ENCODE data around the gene EID2. TPM values are rescaled to one million over a fixed set of nuclear protein-coding genes. Genes with fewer than 3 reads are reported as not detected.

Gene EID2
- polyA plus RNA-seq, 1 donor (not counting 4 experiments of a cell fraction or from before 2014, with no cell fraction given): 12.9 TPM

- H3K9me1 ChIP-seq (ENCODE audit: control insufficient read depth, extremely low read depth, insufficient read depth, low read length): no peaks in the 10 kb centered on the region
- no peaks in the 10 kb centered on the region for H3K79me2 ChIP-seq (ENCODE audit: control insufficient read depth, insufficient read depth, low read length)
- H2AFZ ChIP-seq (ENCODE audit: control insufficient read depth, low read length): no peak overlapping the region
- no peak overlapping the region for H3K9ac ChIP-seq (ENCODE audit: control insufficient read depth, extremely low read depth, insufficient read depth, low read length)
- no peak overlapping the region for H3K27ac ChIP-seq (ENCODE audit: control insufficient read depth, insufficient read depth, low read length)
- no peak overlapping the region for H3K4me2 ChIP-seq (ENCODE audit: control insufficient read depth, extremely low read depth, insufficient read depth, low read depth, low read length)
- dilution Hi-C loops (cut with MboI; ENCODE audit: extremely low pct_ligation_motif_present, low sequenced_read_pairs): no loop called here
- FAIRE-seq (no peak), DNase-seq (ENCODE audit: low read depth, low spot score) (peak; percentile 54)
- no peaks in the 10 kb centered on the region for H3K36me3 ChIP-seq (ENCODE audit: control insufficient read depth in 2 of 2, extremely low read depth in 1 of 2, insufficient read depth in 2 of 2, low read length in 2 of 2)
- H3K27me3 ChIP-seq (ENCODE audit: control insufficient read depth, extremely low read depth, insufficient read depth, low read length): no peaks in the 10 kb centered on the region
- no peaks in the 10 kb centered on the region for H4K20me1 ChIP-seq (ENCODE audit: control insufficient read depth, extremely low read depth, insufficient read depth, low read length)
- no peak overlapping the region for H3K4me3 ChIP-seq (ENCODE audit: control insufficient read depth in 2 of 3, extremely low read depth in 1 of 3, insufficient read depth in 2 of 3, low read depth in 1 of 3, low read length in 3 of 3)
- no peak for TF ChIP-seq EZH2 (IDR thresholded peaks at IDR 0.05; ENCODE audit: low read length)
- no peak for TF ChIP-seq CTCF (optimal IDR thresholded peaks at IDR 0.05 in 1 of 3, IDR thresholded peaks at IDR 0.05 in 1 of 3, conservative IDR thresholded peaks at IDR 0.05 in 1 of 3; ENCODE audit: extremely low read depth in 1 of 3, insufficient read depth in 2 of 3, low read length in 3 of 3)
- no peaks in the 10 kb centered on the region for H3K9me3 ChIP-seq (ENCODE audit: control insufficient read depth, low read depth, low read length)
- peaks cover 34% of the 10 kb centered on the region for H3K4me1 ChIP-seq (ENCODE audit: control insufficient read depth, extremely low read depth, insufficient read depth, low read length)
Measured at GRCh38 chr19:39546599-39546998, 6.6 kb upstream of the EID2 start.

GRCh38 chr19:39544911-39545310 lies 5.0 kb upstream of the EID2 start:
- peaks cover under 1% of the 10 kb centered on the region for H3K79me2 ChIP-seq (ENCODE audit: control insufficient read depth, insufficient read depth, low read length)
- no peak overlapping the region for H3K4me2 ChIP-seq (ENCODE audit: control insufficient read depth, extremely low read depth, insufficient read depth, low read depth, low read length)
- H3K4me1 ChIP-seq (ENCODE audit: control insufficient read depth, extremely low read depth, insufficient read depth, low read length): peaks cover 38% of the 10 kb centered on the region
- TF ChIP-seq EZH2 (IDR thresholded peaks at IDR 0.05; ENCODE audit: low read length) (no peak), CTCF (optimal IDR thresholded peaks at IDR 0.05 in 1 of 3, IDR thresholded peaks at IDR 0.05 in 1 of 3, conservative IDR thresholded peaks at IDR 0.05 in 1 of 3; ENCODE audit: extremely low read depth in 1 of 3, insufficient read depth in 2 of 3, low read length in 3 of 3) (no peak)
- FAIRE-seq (no peak), DNase-seq (ENCODE audit: low read depth, low spot score) (no peak)
- H3K27ac ChIP-seq (ENCODE audit: control insufficient read depth, insufficient read depth, low read length): no peak overlapping the region
- H3K4me3 ChIP-seq (ENCODE audit: control insufficient read depth in 2 of 3, extremely low read depth in 1 of 3, insufficient read depth in 2 of 3, low read depth in 1 of 3, low read length in 3 of 3): no peak overlapping the region
- no peaks in the 10 kb centered on the region for H3K36me3 ChIP-seq (ENCODE audit: control insufficient read depth in 2 of 2, extremely low read depth in 1 of 2, insufficient read depth in 2 of 2, low read length in 2 of 2)
- no peaks in the 10 kb centered on the region for H3K9me3 ChIP-seq (ENCODE audit: control insufficient read depth, low read depth, low read length)
- H3K9me1 ChIP-seq (ENCODE audit: control insufficient read depth, extremely low read depth, insufficient read depth, low read length): no peaks in the 10 kb centered on the region
- H4K20me1 ChIP-seq (ENCODE audit: control insufficient read depth, extremely low read depth, insufficient read depth, low read length): no peaks in the 10 kb centered on the region
- dilution Hi-C loops (cut with MboI; ENCODE audit: extremely low pct_ligation_motif_present, low sequenced_read_pairs): no loop called here
- no peak overlapping the region for H2AFZ ChIP-seq (ENCODE audit: control insufficient read depth, low read length)
- no peaks in the 10 kb centered on the region for H3K27me3 ChIP-seq (ENCODE audit: control insufficient read depth, extremely low read depth, insufficient read depth, low read length)
- H3K9ac ChIP-seq (ENCODE audit: control insufficient read depth, extremely low read depth, insufficient read depth, low read length): no peak overlapping the region
